ENCODE results near the gene ANTXRL.
"Not testable (repeated sequence)": the region's sequence is repeated elsewhere in the genome, so short reads cannot be mapped to it uniquely, and the experiment has no call there.

The ANTXRL gene

DNA sequence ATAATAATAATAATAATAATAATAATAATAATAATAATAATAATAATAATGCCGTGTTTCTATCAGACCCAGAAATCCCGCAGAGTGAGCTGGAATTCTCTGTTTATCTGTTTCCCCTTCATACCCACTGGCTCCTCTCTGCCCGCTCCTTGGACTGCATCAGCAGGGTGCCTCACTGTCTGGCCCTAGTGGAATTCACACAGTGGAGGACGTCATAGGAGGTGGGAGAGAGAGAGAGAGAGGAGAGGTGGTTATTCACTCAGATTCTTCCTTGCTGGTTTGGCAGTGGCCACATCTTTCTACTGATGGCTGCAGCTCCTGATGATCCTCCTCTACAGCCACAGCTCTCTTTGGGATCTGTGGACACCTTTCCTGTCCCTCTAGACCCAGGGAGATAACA is 78.7 kb downstream of the ANTXRL start:
- not testable (repeated sequence) for DNase-seq (ENCODE audit: low read depth)

DNA sequence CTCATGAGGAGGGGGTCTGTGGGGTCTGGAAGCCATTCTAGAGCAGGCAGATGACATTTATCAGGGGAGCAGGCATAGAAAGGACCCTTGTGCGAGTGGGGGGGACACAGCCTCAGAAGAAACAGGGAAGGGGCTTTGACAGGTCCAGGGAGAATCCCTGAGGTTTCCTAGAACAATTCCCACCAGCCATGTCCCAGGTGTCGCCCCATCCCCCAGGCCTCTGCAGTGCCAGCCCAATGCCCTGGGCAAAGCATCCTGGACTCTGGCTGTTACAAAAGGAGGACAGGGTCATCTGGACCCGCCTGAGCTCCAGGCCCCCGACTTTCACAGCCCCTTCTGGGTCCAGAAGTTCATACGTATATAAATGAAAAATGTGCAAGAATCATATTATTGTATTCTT is 80.4 kb downstream of the ANTXRL start:
- not testable (repeated sequence) for DNase-seq (ENCODE audit: low read depth)

DNA sequence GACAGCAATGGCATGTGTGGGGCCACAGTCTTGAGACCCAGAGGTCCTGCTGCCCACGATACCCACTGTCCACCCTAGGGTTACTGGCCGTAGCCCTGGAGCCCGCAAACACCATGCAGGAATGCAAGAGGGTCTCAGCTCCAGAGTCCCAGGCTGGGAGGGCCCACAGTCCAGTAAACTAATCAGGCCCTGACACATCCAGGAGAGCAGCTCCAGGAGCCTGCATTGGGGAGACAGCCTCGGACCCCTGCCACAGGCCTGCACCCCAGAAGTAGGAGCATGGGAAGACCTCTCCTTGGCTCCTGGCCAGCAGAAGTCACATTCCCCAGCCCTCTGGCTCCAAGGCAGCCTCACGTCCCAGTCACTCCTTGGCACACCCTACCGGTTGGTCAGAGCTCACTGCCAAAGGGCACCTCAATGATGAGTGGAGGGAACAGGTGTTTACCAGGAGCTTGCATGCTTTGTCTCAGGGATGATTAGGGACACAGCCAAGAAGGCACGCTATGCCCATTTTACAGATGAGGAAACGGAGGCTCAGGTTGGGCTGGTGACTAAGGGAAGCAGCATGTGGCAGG is 81.0 kb downstream of the ANTXRL start:
- DNase-seq (ENCODE audit: low read depth): not testable (repeated sequence)

DNA sequence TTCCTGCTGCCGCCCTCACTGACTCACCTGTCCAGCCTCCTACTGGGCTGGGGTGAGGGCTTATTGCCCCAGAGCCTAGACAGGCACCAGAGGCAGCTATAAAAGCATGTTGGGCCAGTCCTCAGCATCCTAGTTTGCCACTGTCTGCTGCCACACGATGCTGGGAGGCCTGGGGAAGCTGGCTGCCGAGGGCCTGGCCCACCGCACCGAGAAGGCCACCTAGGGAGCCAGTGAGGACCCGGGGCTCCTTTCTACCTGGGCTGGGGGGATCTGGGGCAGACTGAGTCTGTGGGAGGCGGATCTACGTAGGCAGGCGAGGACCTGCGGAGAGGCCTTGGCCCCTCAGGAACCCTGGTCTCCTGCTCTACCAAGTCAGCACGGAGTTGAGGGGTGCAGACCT is 82.2 kb downstream of the ANTXRL start:
- DNase-seq (ENCODE audit: low read depth): not testable (repeated sequence)

DNA sequence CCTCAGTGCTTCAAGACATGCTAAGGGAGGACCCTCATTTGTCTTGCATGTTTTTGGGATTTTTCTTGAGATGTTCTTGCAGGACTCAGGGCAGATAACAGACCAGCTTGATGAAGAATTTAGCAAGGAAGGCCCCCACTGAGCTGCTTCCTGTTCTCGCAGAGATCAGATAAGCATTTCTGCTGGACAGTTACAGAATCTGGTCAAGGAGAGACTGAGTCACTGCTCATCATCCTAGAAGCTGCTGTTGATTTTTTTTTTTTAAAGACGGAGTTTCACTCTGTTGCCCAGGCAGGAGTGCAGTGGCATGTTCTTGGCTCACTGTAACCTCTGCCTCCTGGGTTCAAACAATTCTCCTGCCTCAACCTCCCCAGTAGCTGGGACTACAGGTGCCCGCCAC is 87.6 kb downstream of the ANTXRL start:
- DNase-seq (ENCODE audit: low read depth): not testable (repeated sequence)

DNA sequence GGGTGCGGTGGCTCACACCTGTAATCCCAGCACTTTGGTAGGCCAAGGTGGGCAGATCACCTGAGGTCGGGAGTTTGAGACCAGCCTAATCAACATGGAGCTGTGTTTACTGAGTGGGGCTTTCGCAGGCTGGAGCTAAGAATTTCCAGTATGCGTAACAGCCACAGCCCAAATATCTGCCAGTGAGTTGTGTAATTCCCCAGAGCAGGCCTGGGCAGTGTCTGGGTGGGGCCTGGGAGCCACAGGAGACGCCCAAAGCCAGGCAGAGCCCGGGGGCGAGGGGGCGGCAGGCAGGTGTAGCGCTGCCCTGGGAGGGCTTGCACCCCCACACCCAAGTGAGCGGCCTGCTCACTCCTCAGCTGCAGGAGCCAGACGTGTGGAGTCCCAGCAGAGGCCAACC is 88.6 kb downstream of the ANTXRL start, which contains the start of gene ANXA8L1:
Gene ANXA8L1, plus strand, starts transcription at position 371 of the 400 bp plus-strand sequence. CDS start 76 bp downstream, outside the sequence.
- DNase-seq (ENCODE audit: low read depth): not testable (repeated sequence)

DNA sequence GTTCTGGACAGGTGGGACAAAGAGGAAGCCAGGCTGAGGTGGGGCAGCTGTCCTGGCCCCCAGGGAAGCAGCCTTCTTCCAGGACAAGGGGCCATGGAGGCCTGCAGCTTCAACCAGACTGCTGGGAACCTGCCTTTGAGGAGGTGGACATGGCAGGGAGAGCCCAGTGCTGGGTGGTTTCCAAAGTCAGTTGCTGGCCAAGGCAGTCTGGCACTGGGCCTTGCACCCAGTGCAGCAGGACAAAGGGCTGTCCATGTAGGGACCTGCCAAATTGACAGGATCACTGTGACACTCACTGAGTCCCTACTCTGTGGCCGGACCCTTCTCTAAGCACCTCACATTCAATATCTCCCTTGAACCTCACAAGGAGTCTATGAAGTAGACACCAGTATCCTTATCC is 90.2 kb downstream of the ANTXRL start:
- not testable (repeated sequence) for DNase-seq (ENCODE audit: low read depth)

DNA sequence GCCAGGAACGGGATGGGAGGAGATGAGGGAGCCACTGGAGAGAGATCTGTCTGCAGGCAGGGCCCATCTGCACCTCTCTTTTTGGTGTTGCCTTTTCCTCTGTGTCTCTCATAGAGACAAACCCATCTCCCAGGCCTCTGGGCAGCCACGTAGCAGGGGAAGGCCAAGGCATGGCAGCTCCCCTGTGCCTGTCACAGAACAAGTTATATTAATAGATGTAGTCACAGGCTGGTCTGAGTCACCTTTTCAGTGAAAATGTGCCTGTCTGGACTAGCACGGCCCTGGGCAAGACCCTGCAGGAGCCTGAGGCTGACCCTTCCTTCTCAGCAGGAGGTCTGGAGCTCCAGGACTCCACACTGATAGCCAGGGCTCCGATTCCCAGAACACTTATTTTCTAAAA is 90.9 kb downstream of the ANTXRL start:
- not testable (repeated sequence) for DNase-seq (ENCODE audit: low read depth)

DNA sequence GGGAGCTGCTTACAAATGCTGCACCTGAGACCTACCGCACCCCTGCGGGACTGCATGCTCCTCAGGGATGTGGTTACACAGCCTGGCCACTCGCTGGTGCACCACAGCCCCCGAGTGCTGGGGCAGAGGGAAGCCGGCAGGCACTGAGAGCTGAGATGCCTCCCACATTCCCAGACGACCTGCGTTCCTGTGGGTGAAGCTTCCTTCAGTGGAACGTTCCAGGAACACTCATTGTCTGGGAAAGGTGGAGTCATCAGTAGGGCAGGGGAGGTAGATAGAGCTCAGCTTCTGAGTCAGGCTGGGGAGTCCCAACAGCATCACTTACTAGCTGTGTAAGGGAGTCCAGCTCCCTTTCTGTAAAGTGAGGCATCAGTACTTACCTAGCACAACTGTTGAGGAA is 91.3 kb downstream of the ANTXRL start:
- not testable (repeated sequence) for DNase-seq (ENCODE audit: low read depth)

DNA sequence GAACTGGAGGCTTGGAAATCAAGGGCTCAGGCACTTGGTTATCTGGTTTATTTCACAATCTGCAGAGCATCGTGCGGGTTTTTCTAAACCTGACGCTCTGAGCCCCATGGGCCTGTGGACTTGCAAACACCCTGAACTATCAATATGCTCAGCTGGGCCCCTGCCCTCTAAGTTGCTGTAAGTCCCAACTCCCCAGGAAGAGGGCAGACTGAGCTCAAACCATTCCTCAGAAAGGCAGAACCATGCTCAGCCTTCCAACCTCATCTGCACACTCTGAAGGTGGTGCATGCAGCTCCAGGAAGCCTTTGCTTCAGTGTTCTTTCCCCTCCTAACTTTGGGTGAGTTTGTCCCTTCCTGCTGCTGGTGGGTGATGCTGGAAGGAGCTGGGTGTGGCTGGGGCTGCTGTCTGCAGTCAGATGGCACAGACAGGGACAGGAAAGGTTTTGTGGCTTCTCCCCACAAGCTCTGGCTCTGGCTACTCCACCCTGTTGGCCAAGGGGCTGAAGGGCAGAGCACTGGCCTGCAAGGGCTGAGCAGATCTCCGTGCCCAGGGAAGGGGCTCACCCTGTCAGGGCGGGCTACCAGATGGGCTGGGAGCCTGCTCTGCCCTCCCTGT is 92.5 kb downstream of the ANTXRL start:
- not testable (repeated sequence) for DNase-seq (ENCODE audit: low read depth)

All from GM04503 (cell line).